GM12801 (cell line): ENCODE data around the gene BCLAF1.
A peak's percentile ranks its signal among the peaks of the same experiment; 100 is the strongest.

Source experiments
- CTCF ChIP-seq: IDR thresholded peaks from one replicate; pipeline ENCODE4 v1.5.1; 2011; ENCODE audit warnings: control low read depth; ENCODE audit not compliant: insufficient read length; ENCODE audit errors: extremely low read depth

BCLAF1 gene

GRCh38 chr6:136318676-136319075 is 29.0 kb upstream of the BCLAF1 start:
- TF ChIP-seq CTCF, result no peak

GRCh38 chr6:136317971-136318370 is 28.3 kb upstream of the BCLAF1 start:
- TF ChIP-seq CTCF, result no peak

- peak; percentile 73 for TF ChIP-seq CTCF
Measured at GRCh38 chr6:136317021-136317694, 27.5 kb upstream of the BCLAF1 start.

GRCh38 chr6:136315594-136315993 is 25.9 kb upstream of the BCLAF1 start:
- TF ChIP-seq CTCF, result no peak

GRCh38 chr6:136312975-136313374 is 23.3 kb upstream of the BCLAF1 start:
- TF ChIP-seq CTCF, result no peak

- TF ChIP-seq CTCF, result no peak
Measured at GRCh38 chr6:136309729-136310311, 20.2 kb upstream of the BCLAF1 start.

- TF ChIP-seq CTCF, result no peak
Measured at GRCh38 chr6:136309171-136309570, 19.5 kb upstream of the BCLAF1 start.
